MM.1S (cell line): ENCODE data around the gene ZC3H7B.
"Not testable (repeated sequence)": the region's sequence is repeated elsewhere in the genome, so short reads cannot be mapped to it uniquely, and the experiment has no call there.

ENCODE experiments used
- DNase-seq: peaks from one replicate; pipeline ENCODE4 v3.0.0-alpha.2; 2015
- H2AFZ ChIP-seq: fragments of 300-600 bp; sonication (generic); 2 replicates; pipeline ENCODE4 v1.6.0; 2016; ENCODE audit warnings: antibody characterized with exemption, low read length
- H3F3A ChIP-seq: fragments of 300-600 bp; sonication (generic); 2 replicates; pipeline ENCODE4 v1.6.1; 2016; ENCODE audit warnings: mild to moderate bottlenecking, antibody characterized with exemption, low read length, moderate library complexity, mixed read lengths; ENCODE audit not compliant: insufficient read depth
- H3K27ac ChIP-seq: fragments of 300-600 bp; sonication (generic); 2 replicates; pipeline ENCODE4 v1.5.1; 2016; ENCODE audit warnings: mild to moderate bottlenecking, low read length
- H3K27me3 ChIP-seq: fragments of 300-600 bp; sonication (generic); replicated peaks from 2 replicates; pipeline ENCODE4 v1.6.0; 2016; ENCODE audit warnings: low read length; ENCODE audit not compliant: insufficient read depth
- H3K36me3 ChIP-seq: fragments of 300-600 bp; sonication (generic); replicated peaks from 2 replicates; pipeline ENCODE4 v1.6.1; 2016; ENCODE audit warnings: mild to moderate bottlenecking, low read length, mixed read lengths; ENCODE audit not compliant: insufficient read depth
- H3K4me1 ChIP-seq: fragments of 300-600 bp; sonication (generic); 2 replicates; pipeline ENCODE4 v1.6.1; 2016; ENCODE audit warnings: low read length, mixed read lengths
- H3K4me2 ChIP-seq: fragments of 300-600 bp; sonication (generic); 2 replicates; pipeline ENCODE4 v1.6.0; 2016; ENCODE audit warnings: low read depth, low read length
- H3K4me3 ChIP-seq: fragments of 300-600 bp; sonication (generic); 2 replicates; pipeline ENCODE4 v1.5.1; 2016; ENCODE audit warnings: low read length, mixed read lengths
- H3K79me2 ChIP-seq: fragments of 300-600 bp; sonication (generic); 2 replicates; pipeline ENCODE4 v1.6.1; 2016; ENCODE audit warnings: mixed run types, low read length, mixed read lengths
- H3K9ac ChIP-seq: fragments of 300-600 bp; sonication (generic); 2 replicates; pipeline ENCODE4 v1.6.1; 2016; ENCODE audit warnings: low read length, mixed read lengths
- H3K9me2 ChIP-seq: fragments of 300-600 bp; sonication (generic); replicated peaks from 2 replicates; pipeline ENCODE4 v1.6.1; 2016; ENCODE audit warnings: mild to moderate bottlenecking, low read length, mixed read lengths; ENCODE audit not compliant: insufficient read depth
- H3K9me3 ChIP-seq: fragments of 300-600 bp; sonication (generic); replicated peaks from 2 replicates; pipeline ENCODE4 v1.6.1; 2016; ENCODE audit warnings: mild to moderate bottlenecking, low read length, mixed read lengths; ENCODE audit not compliant: insufficient read depth
- H4K20me1 ChIP-seq: fragments of 300-600 bp; sonication (generic); 2 replicates; pipeline ENCODE4 v1.6.1; 2016; ENCODE audit warnings: mild to moderate bottlenecking, low read length, moderate library complexity, mixed read lengths; ENCODE audit not compliant: insufficient read depth
- CTCF ChIP-seq: fragments of 300-600 bp; sonication (generic); IDR thresholded peaks from 2 replicates; pipeline ENCODE4 v1.5.1; 2016; ENCODE audit warnings: antibody characterized with exemption, low read length, mixed read lengths
- EZH2 ChIP-seq: fragments of 300-600 bp; sonication (generic); optimal IDR thresholded peaks from 2 replicates; pipeline ENCODE3; 2017; ENCODE audit warnings: low read depth, mild to moderate bottlenecking, antibody characterized with exemption, low read length, mixed read lengths
- EZH2phosphoT487 ChIP-seq: fragments of 300-600 bp; sonication (generic); IDR thresholded peaks from 2 replicates; pipeline ENCODE4 v1.6.1; 2018; ENCODE audit warnings: antibody characterized with exemption, low read length

Gene ZC3H7B

GRCh38 chr22:41288245-41288946 is 12.9 kb upstream of the ZC3H7B start:
- Histone ChIP-seq H3K9ac (no peak overlapping the region), H3K9me3 (no peaks in the 10 kb centered on the region), H3K4me1 (peaks cover 8% of the 10 kb centered on the region), H3K79me2 (peaks cover 24% of the 10 kb centered on the region), H3K4me3 (no peak overlapping the region), H3K36me3 (no peaks in the 10 kb centered on the region), H3K27ac (no peak overlapping the region), H3F3A (peaks cover 20% of the 10 kb centered on the region), H3K4me2 (no peak overlapping the region), H3K27me3 (no peaks in the 10 kb centered on the region), H3K9me2 (no peaks in the 10 kb centered on the region), H2AFZ (no peak overlapping the region), H4K20me1 (no peaks in the 10 kb centered on the region)
- DNase-seq: no peak
- TF ChIP-seq CTCF (no peak), EZH2phosphoT487 (no peak), EZH2 (no peak)

- Histone ChIP-seq H3K9ac (no peak overlapping the region), H3K4me3 (no peak overlapping the region), H3K4me1 (peaks cover 8% of the 10 kb centered on the region), H3K4me2 (no peak overlapping the region), H3K36me3 (no peaks in the 10 kb centered on the region), H3K9me3 (no peaks in the 10 kb centered on the region), H2AFZ (no peak overlapping the region), H4K20me1 (no peaks in the 10 kb centered on the region), H3K27ac (no peak overlapping the region), H3K79me2 (peaks cover 13% of the 10 kb centered on the region), H3F3A (peaks cover 20% of the 10 kb centered on the region), H3K9me2 (no peaks in the 10 kb centered on the region), H3K27me3 (no peaks in the 10 kb centered on the region)
- TF ChIP-seq CTCF (no peak), EZH2phosphoT487 (no peak), EZH2 (no peak)
- no peak for DNase-seq
Observed at GRCh38 chr22:41289671-41290070, 11.7 kb upstream of the ZC3H7B start.

GRCh38 chr22:41290262-41291221 is 10.8 kb upstream of the ZC3H7B start:
- Histone ChIP-seq H3K4me2 (no peak overlapping the region), H3K27ac (no peak overlapping the region), H3K79me2 (peaks cover 4% of the 10 kb centered on the region)

GRCh38 chr22:41294816-41295215 is 6.5 kb upstream of the ZC3H7B start:
- H3K79me2 ChIP-seq, H3F3A ChIP-seq, H2AFZ ChIP-seq, H3K27ac ChIP-seq, H3K27me3 ChIP-seq, H4K20me1 ChIP-seq, H3K9me3 ChIP-seq, H3K36me3 ChIP-seq, H3K4me2 ChIP-seq, H3K9me2 ChIP-seq, H3K9ac ChIP-seq, DNase-seq, H3K4me3 ChIP-seq, H3K4me1 ChIP-seq: not testable (repeated sequence)

More at GRCh38 chr22:41290262-41291221, 10.8 kb upstream of the ZC3H7B start:
- DNase-seq: no peak
- no peak overlapping the region for H2AFZ ChIP-seq
- no peaks in the 10 kb centered on the region for H3K9me2 ChIP-seq
- H4K20me1 ChIP-seq: no peaks in the 10 kb centered on the region
- no peaks in the 10 kb centered on the region for H3K36me3 ChIP-seq
- H3K4me1 ChIP-seq: peaks cover 5% of the 10 kb centered on the region
- H3K9ac ChIP-seq: no peak overlapping the region
- peaks cover 13% of the 10 kb centered on the region for H3F3A ChIP-seq
- no peaks in the 10 kb centered on the region for H3K9me3 ChIP-seq
- H3K27me3 ChIP-seq: no peaks in the 10 kb centered on the region
- H3K4me3 ChIP-seq: no peak overlapping the region
- no peak for TF ChIP-seq EZH2
- no peak for TF ChIP-seq CTCF
